ENCODE measurements around the gene INSIG1.
A peak's percentile ranks its signal among the peaks of the same experiment; 100 is the strongest.

The INSIG1 gene

DNA sequence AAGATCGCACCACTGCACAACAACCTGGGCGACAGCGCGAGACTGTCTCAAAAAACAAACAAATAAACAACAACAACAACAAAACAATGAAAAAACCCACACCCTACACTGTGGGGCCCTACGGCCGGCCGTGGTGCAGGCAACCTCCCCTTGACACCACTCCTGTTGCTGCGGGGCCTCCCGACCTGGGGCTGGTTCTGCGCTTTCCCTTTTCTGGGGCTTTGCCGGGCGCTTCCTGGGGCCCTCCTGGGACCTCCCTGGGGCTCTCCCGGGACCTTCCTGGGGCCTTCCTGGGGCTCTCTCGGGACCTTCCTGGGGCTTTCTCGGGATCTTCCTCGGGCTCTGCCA is 46.6 kb downstream of the INSIG1 start:
- TF ChIP-seq, protein P1, sequence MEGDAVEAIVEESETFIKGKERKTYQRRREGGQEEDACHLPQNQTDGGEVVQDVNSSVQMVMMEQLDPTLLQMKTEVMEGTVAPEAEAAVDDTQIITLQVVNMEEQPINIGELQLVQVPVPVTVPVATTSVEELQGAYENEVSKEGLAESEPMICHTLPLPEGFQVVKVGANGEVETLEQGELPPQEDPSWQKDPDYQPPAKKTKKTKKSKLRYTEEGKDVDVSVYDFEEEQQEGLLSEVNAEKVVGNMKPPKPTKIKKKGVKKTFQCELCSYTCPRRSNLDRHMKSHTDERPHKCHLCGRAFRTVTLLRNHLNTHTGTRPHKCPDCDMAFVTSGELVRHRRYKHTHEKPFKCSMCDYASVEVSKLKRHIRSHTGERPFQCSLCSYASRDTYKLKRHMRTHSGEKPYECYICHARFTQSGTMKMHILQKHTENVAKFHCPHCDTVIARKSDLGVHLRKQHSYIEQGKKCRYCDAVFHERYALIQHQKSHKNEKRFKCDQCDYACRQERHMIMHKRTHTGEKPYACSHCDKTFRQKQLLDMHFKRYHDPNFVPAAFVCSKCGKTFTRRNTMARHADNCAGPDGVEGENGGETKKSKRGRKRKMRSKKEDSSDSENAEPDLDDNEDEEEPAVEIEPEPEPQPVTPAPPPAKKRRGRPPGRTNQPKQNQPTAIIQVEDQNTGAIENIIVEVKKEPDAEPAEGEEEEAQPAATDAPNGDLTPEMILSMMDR (conservative IDR thresholded peaks at IDR 0.05; ENCODE audit: low read length): no peak
- no peak for DNase-seq (ENCODE audit: low read depth)
- H3K4me3 ChIP-seq (ENCODE audit: low read length): no peak overlapping the region

DNA sequence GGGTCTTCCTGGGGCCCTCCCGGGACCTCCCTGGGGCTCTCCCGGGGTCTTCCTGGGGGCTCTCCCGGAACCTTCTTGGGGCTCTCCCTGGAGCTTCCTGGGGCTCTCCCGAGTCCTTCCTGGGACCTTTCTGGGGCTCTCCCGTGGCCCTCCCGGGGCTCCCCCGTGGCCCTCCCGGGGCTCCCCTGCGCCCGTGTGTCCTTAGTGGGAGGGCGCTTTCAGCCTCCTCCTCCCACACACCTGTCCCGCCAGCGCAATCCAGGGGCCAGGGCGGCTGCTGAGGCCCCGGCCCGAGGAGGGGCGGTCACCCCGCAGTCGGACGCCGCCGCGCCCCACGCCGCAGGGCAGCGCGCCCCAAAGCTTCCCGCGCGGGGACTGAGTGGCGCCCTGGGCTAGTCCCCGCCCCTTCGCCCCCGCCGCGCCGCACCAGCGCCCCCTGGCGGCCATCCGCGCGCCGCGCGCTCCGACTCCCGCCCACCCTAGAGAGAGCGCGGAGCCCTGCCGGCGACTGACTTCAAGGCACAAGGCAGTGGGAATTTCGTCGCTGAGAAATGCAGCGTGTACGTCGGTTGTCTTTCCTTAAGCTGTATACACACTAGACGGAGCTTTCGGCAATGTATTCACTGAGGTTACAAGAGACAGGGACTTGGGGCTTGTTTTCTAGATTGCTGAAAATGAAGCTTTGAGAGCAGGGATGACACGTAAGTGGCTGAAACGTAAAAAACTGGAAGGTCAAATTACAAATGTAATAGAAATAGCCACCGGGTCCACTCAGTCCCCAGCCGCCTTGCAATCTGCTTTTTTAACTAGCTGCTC is 47.1 kb downstream of the INSIG1 start:
- H3K4me3 ChIP-seq (ENCODE audit: low read length): peak overlapping the region; percentile 33
- DNase-seq (ENCODE audit: low read depth): peak; percentile 43
- TF ChIP-seq, protein P1 (conservative IDR thresholded peaks at IDR 0.05; ENCODE audit: low read length): peak; percentile 48

DNA sequence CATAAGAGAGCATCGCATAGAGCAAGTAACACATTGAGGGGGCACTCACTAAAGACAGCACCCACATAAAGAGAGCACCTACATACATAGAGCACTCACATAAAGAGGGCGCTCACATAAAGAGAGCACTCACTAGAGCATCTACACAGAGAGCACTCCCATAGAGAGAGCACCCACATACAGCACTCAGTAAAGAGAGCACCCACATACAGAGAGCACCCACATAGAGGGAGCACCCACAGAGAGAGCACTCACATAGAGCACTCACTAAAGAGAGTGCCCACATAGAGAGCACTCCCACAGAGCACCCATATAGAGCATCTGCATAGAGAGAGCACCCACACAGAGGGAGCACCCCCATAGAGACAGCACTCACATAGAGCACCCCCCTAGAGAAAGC is 47.8 kb downstream of the INSIG1 start:
- no peak overlapping the region for H3K4me3 ChIP-seq (ENCODE audit: low read length)
- no peak for DNase-seq (ENCODE audit: low read depth)
- TF ChIP-seq, protein P1 (conservative IDR thresholded peaks at IDR 0.05; ENCODE audit: low read length): no peak

DNA sequence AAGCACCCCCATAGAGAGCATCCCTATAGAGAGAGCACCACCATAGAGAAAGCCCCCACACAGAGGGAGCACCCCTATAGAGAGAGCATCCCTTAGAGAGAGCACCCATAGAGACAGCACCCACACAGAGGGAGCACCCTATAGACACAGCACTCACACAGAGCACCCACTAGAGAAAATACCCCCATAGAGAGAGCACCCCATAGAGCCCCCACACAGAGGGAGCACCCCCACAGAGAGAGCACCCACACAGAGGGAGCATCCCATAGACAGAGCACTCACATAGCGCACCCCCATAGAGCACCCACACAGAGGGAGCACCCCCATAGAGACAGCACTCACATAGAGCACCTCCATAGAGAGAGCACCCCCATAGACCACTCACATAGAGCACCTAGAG is 48.6 kb downstream of the INSIG1 start:
- no peak for DNase-seq (ENCODE audit: low read depth)

DNA sequence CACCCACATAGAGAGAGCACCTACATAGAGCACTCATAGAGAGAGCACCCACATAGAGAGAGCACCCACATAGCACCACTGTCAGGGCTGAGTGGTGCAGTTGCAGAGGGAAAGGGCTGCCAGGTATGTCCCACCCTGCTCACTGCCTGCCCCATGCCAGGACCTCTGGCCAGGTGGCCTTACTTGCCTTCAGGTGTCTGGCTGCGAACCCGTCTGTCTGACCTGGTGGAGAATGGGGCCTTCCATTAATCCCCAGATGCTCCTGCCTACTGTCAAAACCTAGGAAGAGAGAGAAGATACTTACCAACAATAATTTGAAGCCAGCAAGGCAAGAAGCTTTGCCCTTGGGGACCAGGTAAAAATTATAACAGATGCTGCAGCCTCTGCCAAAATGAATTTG is 51.1 kb downstream of the INSIG1 start:
- TF ChIP-seq, protein P1 (conservative IDR thresholded peaks at IDR 0.05; ENCODE audit: low read length): no peak
- H3K4me3 ChIP-seq (ENCODE audit: low read length): no peak overlapping the region
- no peak for DNase-seq (ENCODE audit: low read depth)

More for the DNA sequence above, 48.6 kb downstream of the INSIG1 start:
- H3K4me3 ChIP-seq (ENCODE audit: low read length): no peak overlapping the region
- TF ChIP-seq, protein P1 (conservative IDR thresholded peaks at IDR 0.05; ENCODE audit: low read length): no peak

DNA sequence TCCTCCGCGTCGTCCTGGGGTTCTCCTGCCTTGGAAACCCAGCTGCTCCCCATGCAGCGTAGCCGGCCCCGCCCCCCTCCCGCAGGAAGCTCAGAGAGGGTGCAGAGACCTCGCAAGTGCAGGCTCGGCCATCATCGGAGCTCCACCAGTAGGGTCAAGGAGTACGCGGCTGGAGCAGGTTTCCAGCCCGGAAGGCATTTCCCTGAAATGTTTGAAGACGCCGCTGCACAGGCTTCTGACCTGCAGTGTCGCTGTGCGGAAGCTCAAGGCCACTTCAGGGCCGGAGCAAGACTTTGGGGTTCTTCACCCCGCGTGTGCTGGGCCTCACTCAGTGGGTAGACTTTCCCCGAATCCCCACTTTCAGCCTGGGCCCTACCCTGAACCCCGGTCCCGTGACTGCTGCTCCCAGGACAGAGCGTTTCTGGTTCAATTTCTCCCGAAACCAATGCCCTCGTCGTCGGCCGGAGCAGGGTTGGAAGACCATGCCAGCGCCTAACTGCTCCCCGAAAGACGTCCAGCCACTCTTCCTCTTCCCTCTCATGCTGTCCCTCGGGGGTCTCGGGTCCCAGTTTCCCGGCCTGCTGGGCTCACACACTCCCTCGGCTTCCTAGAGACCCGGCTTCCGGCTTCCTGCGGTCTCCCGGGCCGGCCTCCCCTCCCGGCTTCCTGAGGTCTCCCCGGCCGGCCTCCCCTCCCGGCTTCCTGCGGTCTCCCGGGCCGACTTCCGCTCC is 52.1 kb downstream of the INSIG1 start:
- TF ChIP-seq, protein P1 (conservative IDR thresholded peaks at IDR 0.05; ENCODE audit: low read length): no peak
- H3K4me3 ChIP-seq (ENCODE audit: low read length): no peak overlapping the region
- no peak for DNase-seq (ENCODE audit: low read depth)

Measured in AG10803 (cell line).